Peyer's patch (tissue), 4 donors: ENCODE measurements around the gene MAPK1.

ENCODE experiments used
- CTCF ChIP-seq, 6 experiments: fragments of 450-650 bp in 4 of 6; fragments of 200-600 bp in 2 of 6; sonication (generic) in 1 of 6; IDR thresholded peaks; one replicate each; pipeline ENCODE4 v1.5.1; 2017 to 2019; ENCODE audit warnings: antibody characterized with exemption in 6 of 6, mild to moderate bottlenecking in 3 of 6, moderate library complexity in 1 of 6
- POLR2A ChIP-seq, 2 donors: fragments of 450-650 bp; IDR thresholded peaks; one replicate each; pipeline ENCODE4 v1.5.1; 2017; ENCODE audit warnings: antibody characterized with exemption in 2 of 2, mild to moderate bottlenecking in 2 of 2, moderate library complexity in 2 of 2

- no peak for TF ChIP-seq CTCF (IDR thresholded peaks at IDR 0.05)
- TF ChIP-seq POLR2A (IDR thresholded peaks at IDR 0.05): no peak
Observed at GRCh38 chr22:21779444-21779843, 88.0 kb downstream of the MAPK1 start.
